Measurements from ENCODE around the gene SORCS2.

GRCh38 chr4:7185487-7186030, 6.8 kb upstream of the SORCS2 start:
- TF ChIP-seq POLR2AphosphoS5 (IDR thresholded peaks at IDR 0.05; ENCODE audit: low read depth, low read length) (no peak), REST (IDR thresholded peaks at IDR 0.05; ENCODE audit: insufficient read depth in 1 of 2, low read depth in 2 of 2, low read length in 2 of 2) (no peak)

Measured in PFSK-1 (cell line).